Measurements from ENCODE around the gene UBIAD1. TPM values are rescaled to one million over a fixed set of nuclear protein-coding genes. Genes with fewer than 3 reads are reported as not detected.

The UBIAD1 gene
- total RNA-seq, 2 donors from 2014 or later = 8.5 to 13.7 TPM

GRCh38 chr1:11333631-11334030 lies 60.6 kb downstream of the UBIAD1 start:
- no peak for DNase-seq
- ATAC-seq = no peak
- intact Hi-C loops (cut with DNase I) = loop anchor here in 1 of 2 donors (10.0 kb wide), 1 partner anchor 311 kb away; no protein-coding TSS in a partner anchor

GRCh38 chr1:11334261-11334804 lies 61.3 kb downstream of the UBIAD1 start:
- ATAC-seq (no peak), DNase-seq (no peak)
- intact Hi-C loops (cut with DNase I) = loop anchor here in 1 of 2 donors (10.0 kb wide), 1 partner anchor 310 kb away; no protein-coding TSS in a partner anchor

- no peak for DNase-seq
- no peak for ATAC-seq
- intact Hi-C loops (cut with DNase I) = loop anchor here in 1 of 2 donors (10.0 kb wide), 1 partner anchor 310 kb away; no protein-coding TSS in a partner anchor
Observed at GRCh38 chr1:11334821-11335220, 61.8 kb downstream of the UBIAD1 start.

- intact Hi-C loops (cut with DNase I) = loop anchor here (2.0 to 10.0 kb wide), 2 partner anchors 307 to 309 kb away; no protein-coding TSS in a partner anchor
- ATAC-seq = no peak
- DNase-seq = no peak
Observed at GRCh38 chr1:11335417-11336056, 62.5 kb downstream of the UBIAD1 start.

GRCh38 chr1:11337580-11338073 lies 64.6 kb downstream of the UBIAD1 start:
- intact Hi-C loops (cut with DNase I) = loop anchor here (2.0 to 10.0 kb wide), 2 partner anchors 305 to 307 kb away; no protein-coding TSS in a partner anchor
- ATAC-seq = no peak
- peak; percentile 48 for DNase-seq

Other genes starting within 250 kb of the UBIAD1 start
- not detected for gene MASP2, start 226.0 kb upstream of the UBIAD1 start, total RNA-seq
- 10 to 100 TPM; 56.0 to 82.0 TPM for gene SRM, start 213.2 kb upstream of the UBIAD1 start, total RNA-seq
- 10 to 100 TPM; 19.8 to 26.6 TPM for gene EXOSC10, start 173.3 kb upstream of the UBIAD1 start, total RNA-seq
- 1 to 10 TPM in 1 of 2 donors, under 1 TPM in 1; 0.39 to 3.0 TPM for gene ANGPTL7, start 83.8 kb upstream of the UBIAD1 start, total RNA-seq
- 10 to 100 TPM; 29.3 to 34.1 TPM for gene MTOR, start 10.6 kb upstream of the UBIAD1 start, total RNA-seq
- gene DISP3, start 206.0 kb downstream of the UBIAD1 start, total RNA-seq = under 1 TPM; 0.05 to 0.06 TPM

All from left cardiac atrium (tissue), 4 donors.